Endothelial cell of umbilical vein (primary cell): ENCODE measurements around the gene CALHM1. TPM values are rescaled to one million over a fixed set of nuclear protein-coding genes. Genes with fewer than 3 reads are reported as not detected.

Experiments
- BruUV-seq: library from RNA; stranded (reverse); fragments of 400-500 nt; replicated peaks from 2 replicates; lab custom pipeline; 2021; lab: Mats Ljungman, UMichigan
- CTCF ChIA-PET: fragments of 300-600, 350-600 bp; sonication (Branson Sonifier 250); formaldehyde crosslinking; loops from one replicate; lab custom pipeline; 2021; ENCODE audit warnings: antibody characterized with exemption, inconsistent platforms; lab: Charles Lee
- POLR2A ChIA-PET: fragments of 300-600, 350-600 bp; sonication (Branson Sonifier 250); formaldehyde crosslinking; loops from one replicate; lab custom pipeline; 2021; ENCODE audit warnings: antibody characterized with exemption, inconsistent platforms; lab: Charles Lee
- DNase-seq: peaks from one replicate; pipeline ENCODE4 v3.0.0-alpha.2; 2011; ENCODE audit warnings: low read depth, low spot score
- FAIRE-seq: peaks from 2 replicates; lab custom pipeline; 2011; peaks lifted over from hg19 to GRCh38; lab: Jason Lieb, UNC
- H2AFZ ChIP-seq: 2 replicates; pipeline ENCODE4 v1.6.0; 2012; ENCODE audit warnings: low read depth, low read length, control low read depth, inconsistent platforms
- H3K27ac ChIP-seq: 2 replicates; pipeline ENCODE4 v1.5.1; 2011; ENCODE audit warnings: low read depth, mild to moderate bottlenecking, control low read depth, low read length, moderate library complexity; ENCODE audit not compliant: insufficient read depth
- H3K27me3 ChIP-seq, 2 experiments: 2 replicates each; pipeline versions ENCODE4 v1.6.0 to v1.6.1; 2011; ENCODE audit warnings: low read length in 2 of 2, mixed read lengths in 1 of 2; ENCODE audit not compliant: control insufficient read depth in 2 of 2, insufficient read depth in 2 of 2
- H3K36me3 ChIP-seq, 2 experiments: 2 replicates in 1 of 2; 3 replicates in 1 of 2; pipeline ENCODE4 v1.5.1; 2011; ENCODE audit warnings: low read length in 2 of 2, mild to moderate bottlenecking in 1 of 2, moderate library complexity in 1 of 2; ENCODE audit not compliant: control insufficient read depth in 2 of 2, insufficient read depth in 2 of 2; ENCODE audit errors: extremely low read depth in 1 of 2
- H3K4me1 ChIP-seq: 3 replicates; pipeline ENCODE4 v1.5.1; 2011; ENCODE audit warnings: mild to moderate bottlenecking, low read length; ENCODE audit not compliant: control insufficient read depth, insufficient read depth; ENCODE audit errors: extremely low read depth
- H3K4me2 ChIP-seq: 2 replicates; pipeline ENCODE4 v1.6.1; 2011; ENCODE audit warnings: low read length, control low read depth, mixed read lengths; ENCODE audit not compliant: insufficient read depth
- H3K4me3 ChIP-seq, 3 experiments: fragments of 200-600 bp in 1 of 3; sonication (generic), shearing (Covaris generic) in 1 of 3; replicated peaks in 1 of 3; 2 replicates each; pipeline ENCODE4 v1.5.1; 2011 to 2016; ENCODE audit warnings: control low read depth in 3 of 3, low read length in 3 of 3, mild to moderate bottlenecking in 2 of 3, inconsistent platforms in 1 of 3, low read depth in 1 of 3, moderate library complexity in 1 of 3; ENCODE audit not compliant: insufficient read depth in 1 of 3
- H3K79me2 ChIP-seq: 2 replicates; pipeline ENCODE4 v1.6.0; 2012; ENCODE audit warnings: low read length, inconsistent platforms; ENCODE audit not compliant: control insufficient read depth, insufficient read depth
- H3K9ac ChIP-seq: replicated peaks from 2 replicates; pipeline ENCODE3; 2011; ENCODE audit warnings: low read length, control low read depth; ENCODE audit not compliant: insufficient read depth; ENCODE audit errors: extremely low read depth
- H3K9me1 ChIP-seq: replicated peaks from 3 replicates; pipeline ENCODE4 v1.6.0; 2011; ENCODE audit warnings: mild to moderate bottlenecking, low read length; ENCODE audit not compliant: control insufficient read depth, insufficient read depth; ENCODE audit errors: extremely low read depth
- H3K9me3 ChIP-seq: replicated peaks from 2 replicates; pipeline ENCODE4 v1.5.1; 2012; ENCODE audit warnings: low read length, inconsistent platforms; ENCODE audit not compliant: control insufficient read depth, insufficient read depth
- H4K20me1 ChIP-seq: replicated peaks from 2 replicates; pipeline ENCODE3; 2011; ENCODE audit warnings: mild to moderate bottlenecking, low read length; ENCODE audit not compliant: control insufficient read depth, insufficient read depth; ENCODE audit errors: extremely low read depth
- EZH2 ChIP-seq: IDR thresholded peaks from 2 replicates; pipeline ENCODE4 v1.6.1; 2012; ENCODE audit warnings: borderline replicate concordance, low read depth, mild to moderate bottlenecking, moderate library complexity, low read length, inconsistent platforms; ENCODE audit not compliant: severe bottlenecking
- FOS ChIP-seq: IDR thresholded peaks from 2 replicates; pipeline ENCODE4 v1.6.1; 2011; ENCODE audit warnings: mild to moderate bottlenecking, low read length, moderate library complexity, borderline replicate concordance; ENCODE audit not compliant: insufficient read depth
- GATA2 ChIP-seq: IDR thresholded peaks from 2 replicates; pipeline ENCODE4 v1.7.0; 2011; ENCODE audit warnings: low read depth, mild to moderate bottlenecking, moderate library complexity, mixed read lengths, low read length; ENCODE audit not compliant: insufficient read length, insufficient read depth
- JUN ChIP-seq: IDR thresholded peaks from 2 replicates; pipeline ENCODE4 v1.6.1; 2011; ENCODE audit warnings: borderline replicate concordance, low read depth; ENCODE audit not compliant: insufficient read length, insufficient read depth
- MYC ChIP-seq: IDR thresholded peaks from one replicate; pipeline ENCODE4 v1.6.1; 2011; ENCODE audit warnings: mild to moderate bottlenecking, low read depth, low read length
- POLR2A ChIP-seq: IDR thresholded peaks from 2 replicates; pipeline ENCODE4 v1.6.1; 2012; ENCODE audit warnings: low read depth, mild to moderate bottlenecking, control low read depth, low read length
- POLR2AphosphoS5 ChIP-seq: IDR thresholded peaks from 2 replicates; pipeline ENCODE4 v1.6.1; 2012; ENCODE audit warnings: low read depth, mild to moderate bottlenecking, control low read depth, low read length, moderate library complexity; ENCODE audit not compliant: insufficient read depth
- dilution Hi-C: fragments of 300-500 bp; cut with MboI; formaldehyde crosslinking; loops from one replicate; pipeline ENCODE4 v1.15.0; 2019; ENCODE audit warnings: low sequenced_read_pairs; ENCODE audit not compliant: extremely low pct_ligation_motif_present
- intact Hi-C: fragments of 100-400 bp; cut with micrococcal nuclease; formaldehyde crosslinking; loops from one replicate; pipeline ENCODE4 v1.10.0; 2022
- polyA plus RNA-seq, 4 experiments: library from polyadenylated mRNA; depleted of rRNA in 3 of 4; stranded (reverse) in 3 of 4; unstranded in 1 of 4; fragments of >200 nt; gene quantifications; 2 replicates each; pipeline versions ENCODE4 v1.2.1 to v1.2.3, GENCODE V29; 2011 to 2012; ENCODE audit warnings: missing spikeins in 1 of 4
- total RNA-seq: library from RNA; stranded (reverse); gene quantifications from 2 replicates; pipeline ENCODE4 v1.2.3, GENCODE V29; 2021
- TF ChIP-seq, protein P1 (sequence below), 2 donors: IDR thresholded peaks; 1 replicate in 1 of 2; 2 replicates in 1 of 2; pipeline ENCODE4 v1.5.1; 2011; ENCODE audit warnings: low read length in 2 of 2, mild to moderate bottlenecking in 2 of 2, moderate library complexity in 2 of 2, control low read depth in 1 of 2, inconsistent platforms in 1 of 2, low read depth in 1 of 2; ENCODE audit not compliant: insufficient read depth in 1 of 2; ENCODE audit errors: extremely low read depth in 1 of 2
- TF ChIP-seq, protein P2 (sequence below): IDR thresholded peaks from 2 replicates; pipeline ENCODE4 v1.6.1; 2011; ENCODE audit not compliant: insufficient read depth, insufficient read length

CALHM1 gene
- total and polyA plus RNA-seq, 2 donors (not counting 3 experiments of a cell fraction or from before 2014, with no cell fraction given) = not detected

DNA sequence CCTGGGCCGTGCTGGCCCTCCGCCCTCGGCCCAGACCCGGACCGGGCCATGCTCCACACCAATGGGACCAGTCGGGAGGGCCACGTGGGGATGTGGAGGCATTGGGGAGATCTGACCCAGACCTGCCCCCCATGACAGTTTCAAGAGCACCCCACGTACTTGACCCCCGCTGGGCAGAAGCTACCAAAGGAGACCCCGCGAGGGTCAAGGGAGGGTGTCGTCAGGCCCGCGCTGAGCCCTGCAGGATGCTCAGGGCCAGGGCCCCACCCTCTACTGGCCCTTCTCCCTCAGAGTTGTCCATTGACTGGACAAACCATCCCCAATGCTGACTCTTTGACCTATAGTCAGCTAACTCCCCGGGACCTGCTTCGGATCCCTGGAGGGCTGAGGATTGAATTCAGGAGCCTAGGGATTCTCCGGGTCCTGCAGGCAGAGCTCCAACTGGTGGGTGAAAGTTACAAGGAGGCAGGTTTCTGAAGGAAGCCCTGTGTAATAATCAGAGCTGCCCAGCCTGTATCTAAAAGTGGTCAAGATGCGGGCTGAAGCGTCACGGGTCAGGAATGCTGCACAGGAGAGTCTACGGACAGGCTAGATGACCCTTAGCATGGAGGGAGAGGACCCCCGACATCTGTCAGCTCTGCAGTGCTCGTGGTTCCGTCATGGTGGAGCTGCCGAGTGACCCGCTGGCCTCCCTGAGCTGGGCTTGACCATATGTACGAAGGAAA lies 6.0 kb downstream of the CALHM1 start:
- Histone ChIP-seq H3K9me3 (no peaks in the 10 kb centered on the region), H3K9me1 (no peaks in the 10 kb centered on the region), H2AFZ (peak overlapping the region; percentile 97), H4K20me1 (no peaks in the 10 kb centered on the region), H3K27ac (no peak overlapping the region), H3K9ac (no peak overlapping the region), H3K4me3 (peak overlapping the region; percentile 8 to 66 (median 55)), H3K27me3 (no peaks in the 10 kb centered on the region), H3K79me2 (peaks cover 2% of the 10 kb centered on the region), H3K4me1 (peaks cover 38% of the 10 kb centered on the region), H3K4me2 (peak overlapping the region; percentile 86), H3K36me3 (peaks cover 1 to 6% of the 10 kb centered on the region in 2 experiments)
- FAIRE-seq (no peak), DNase-seq (no peak)
- TF ChIP-seq, protein P1, sequence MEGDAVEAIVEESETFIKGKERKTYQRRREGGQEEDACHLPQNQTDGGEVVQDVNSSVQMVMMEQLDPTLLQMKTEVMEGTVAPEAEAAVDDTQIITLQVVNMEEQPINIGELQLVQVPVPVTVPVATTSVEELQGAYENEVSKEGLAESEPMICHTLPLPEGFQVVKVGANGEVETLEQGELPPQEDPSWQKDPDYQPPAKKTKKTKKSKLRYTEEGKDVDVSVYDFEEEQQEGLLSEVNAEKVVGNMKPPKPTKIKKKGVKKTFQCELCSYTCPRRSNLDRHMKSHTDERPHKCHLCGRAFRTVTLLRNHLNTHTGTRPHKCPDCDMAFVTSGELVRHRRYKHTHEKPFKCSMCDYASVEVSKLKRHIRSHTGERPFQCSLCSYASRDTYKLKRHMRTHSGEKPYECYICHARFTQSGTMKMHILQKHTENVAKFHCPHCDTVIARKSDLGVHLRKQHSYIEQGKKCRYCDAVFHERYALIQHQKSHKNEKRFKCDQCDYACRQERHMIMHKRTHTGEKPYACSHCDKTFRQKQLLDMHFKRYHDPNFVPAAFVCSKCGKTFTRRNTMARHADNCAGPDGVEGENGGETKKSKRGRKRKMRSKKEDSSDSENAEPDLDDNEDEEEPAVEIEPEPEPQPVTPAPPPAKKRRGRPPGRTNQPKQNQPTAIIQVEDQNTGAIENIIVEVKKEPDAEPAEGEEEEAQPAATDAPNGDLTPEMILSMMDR (IDR thresholded peaks at IDR 0.05; ENCODE audit: extremely low read depth in 1 of 2, insufficient read depth in 1 of 2, low read depth in 1 of 2, low read length in 2 of 2) = no peak
- TF ChIP-seq MYC (no peak), FOS (no peak), POLR2A (no peak), EZH2 (no peak), JUN (no peak), GATA2 (no peak), POLR2AphosphoS5 (no peak)
- TF ChIP-seq, protein P2, sequence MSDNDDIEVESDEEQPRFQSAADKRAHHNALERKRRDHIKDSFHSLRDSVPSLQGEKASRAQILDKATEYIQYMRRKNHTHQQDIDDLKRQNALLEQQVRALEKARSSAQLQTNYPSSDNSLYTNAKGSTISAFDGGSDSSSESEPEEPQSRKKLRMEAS = no peak
- BruUV-seq = no TSS peak
- CTCF ChIA-PET = interaction anchor here (0.7 to 1.7 kb wide), 5 partner anchors 7 to 32 kb away, joined by 3 to 13 read pairs (median 4); no protein-coding TSS in a partner anchor
- POLR2A ChIA-PET = interaction anchor here (0.6 kb wide), 2 partner anchors 18 to 274 kb away, joined by 3 to 4 read pairs; no protein-coding TSS in a partner anchor
- intact Hi-C loops = no loop called here
- dilution Hi-C loops = no loop called here
